Measurements from ENCODE around the gene SCAF1. TPM values are rescaled to one million over a fixed set of nuclear protein-coding genes. Genes with fewer than 3 reads are reported as not detected.
A peak's percentile ranks its signal among the peaks of the same experiment; 100 is the strongest.

SCAF1 gene
- total RNA-seq, 1 experiment from 2014 or later: 103 TPM

GRCh38 chr19:49664171-49665035 lies 22.4 kb downstream of the SCAF1 start (continued):
- TF ChIP-seq MLX (CRISPR knock-in tag; IDR thresholded peaks at IDR 0.05): peak; percentile 60; the same call in 1 of the 2 replicates
- TF ChIP-seq CTCF (IDR thresholded peaks at IDR 0.05): no peak
- peak; percentile 87 for TF ChIP-seq SP1 (CRISPR knock-in tag; conservative IDR thresholded peaks at IDR 0.05)
- TF ChIP-seq USF2 (CRISPR knock-in tag; IDR thresholded peaks at IDR 0.05): no peak
- TF ChIP-seq PRRX2 (CRISPR knock-in tag; IDR thresholded peaks at IDR 0.05): no peak
- no peak for TF ChIP-seq CBFB (CRISPR knock-in tag; IDR thresholded peaks at IDR 0.05; ENCODE audit: low read depth)
- TF ChIP-seq ZNF232 (CRISPR knock-in tag; IDR thresholded peaks at IDR 0.05): no peak
- no peak for TF ChIP-seq SOX15 (CRISPR knock-in tag; IDR thresholded peaks at IDR 0.05)
- no peak; the same call in 1 of the 2 replicates for TF ChIP-seq USF1 (CRISPR knock-in tag; IDR thresholded peaks at IDR 0.05)
- no peak for TF ChIP-seq NFATC4 (CRISPR knock-in tag; IDR thresholded peaks at IDR 0.05)
- peak; percentile 69 for TF ChIP-seq PRDM15 (CRISPR knock-in tag; IDR thresholded peaks at IDR 0.05)
- no peak for TF ChIP-seq AFF4 (CRISPR knock-in tag; IDR thresholded peaks at IDR 0.05; ENCODE audit: borderline replicate concordance)
- peak; percentile 87 for TF ChIP-seq ZNF121 (CRISPR knock-in tag; IDR thresholded peaks at IDR 0.05)
- no peak for TF ChIP-seq ZNF532 (CRISPR knock-in tag; IDR thresholded peaks at IDR 0.05; ENCODE audit: borderline replicate concordance)
- TF ChIP-seq ZBTB43 (CRISPR knock-in tag; IDR thresholded peaks at IDR 0.05): peak; percentile 77; the same call in 1 of the 2 replicates
- TF ChIP-seq HMGA2 (CRISPR knock-in tag; IDR thresholded peaks at IDR 0.05): no peak
- TF ChIP-seq JUN (CRISPR knock-in tag; IDR thresholded peaks at IDR 0.05): 0 out of 2 replicates have a peak, but pooled peaks have one; percentile 18
- TF ChIP-seq MAX (CRISPR knock-in tag; IDR thresholded peaks at IDR 0.05): peak; percentile 74; the same call in 1 of the 2 replicates
- TF ChIP-seq TEAD4 (CRISPR knock-in tag; IDR thresholded peaks at IDR 0.05): no peak
- no peak for TF ChIP-seq ZNF219 (CRISPR knock-in tag; IDR thresholded peaks at IDR 0.05; ENCODE audit: borderline replicate concordance)
